ENCODE results near the gene CATSPERD. TPM values are rescaled to one million over a fixed set of nuclear protein-coding genes. Genes with fewer than 3 reads are reported as not detected.

Gene CATSPERD
- total RNA-seq, 3 donors from 2014 or later: not detected

- DNase-seq: peak; percentile 42 to 75 (median 55)
- TF ChIP-seq CTCF (IDR thresholded peaks at IDR 0.05): no peak
- Histone ChIP-seq H3K4me1 (ENCODE audit: low read depth) (peaks cover 13% of the 10 kb centered on the region), H3K9me3 (no peaks in the 10 kb centered on the region), H3K4me3 (peak overlapping the region; percentile 68), H3K36me3 (ENCODE audit: low read depth) (no peaks in the 10 kb centered on the region)
- ATAC-seq: peak; percentile 0
- intact Hi-C loops (cut with DNase I, micrococcal nuclease): no loop called here
These were observed 41.0 kb upstream of the CATSPERD start for GRCh38 chr19:5679289-5680083.

GRCh38 chr19:5680084-5680436 lies 40.4 kb upstream of the CATSPERD start:
- Histone ChIP-seq H3K4me1 (ENCODE audit: low read depth) (peaks cover 13% of the 10 kb centered on the region), H3K4me3 (peak overlapping the region; percentile 68), H3K9me3 (no peaks in the 10 kb centered on the region), H3K36me3 (ENCODE audit: low read depth) (no peaks in the 10 kb centered on the region)
- DNase-seq (peak in 1 of 3 donors; percentile 84), ATAC-seq (peak; percentile 9)
- TF ChIP-seq CTCF (IDR thresholded peaks at IDR 0.05): no peak
- intact Hi-C loops (cut with DNase I, micrococcal nuclease): no loop called here

GRCh38 chr19:5680437-5681368 lies 39.7 kb upstream of the CATSPERD start, which contains the start of the genes HSD11B1L and MICOS13:
Gene HSD11B1L (plus strand): TSS chr19:5681027. CDS start chr19:5684833, 3,806 bp downstream.
Gene MICOS13 (minus strand): TSS chr19:5680516. CDS start chr19:5680486, 30 bp downstream.
- TF ChIP-seq CTCF (IDR thresholded peaks at IDR 0.05): no peak
- Histone ChIP-seq H3K4me3 (peak within 1 kb of the TSS; percentile 68), H3K36me3 (ENCODE audit: low read depth) (no peaks in the 10 kb centered on the region), H3K4me1 (ENCODE audit: low read depth) (peaks cover 13% of the 10 kb centered on the region), H3K9me3 (no peaks in the 10 kb centered on the region)
- DNase-seq: peak; percentile 99 to 100 (median 99)
- ATAC-seq: peak; percentile 94
- intact Hi-C loops (cut with DNase I, micrococcal nuclease): no loop called here

GRCh38 chr19:5681391-5682106 lies 38.9 kb upstream of the CATSPERD start:
- H3K4me3 ChIP-seq: no peak overlapping the region
- H3K9me3 ChIP-seq: no peaks in the 10 kb centered on the region
- H3K4me1 ChIP-seq (ENCODE audit: low read depth): peaks cover 19% of the 10 kb centered on the region
- TF ChIP-seq CTCF (IDR thresholded peaks at IDR 0.05): no peak
- ATAC-seq: no peak
- intact Hi-C loops (cut with DNase I, micrococcal nuclease): no loop called here
- no peaks in the 10 kb centered on the region for H3K36me3 ChIP-seq (ENCODE audit: low read depth)
- DNase-seq: no peak

GRCh38 chr19:5682107-5682482 lies 38.3 kb upstream of the CATSPERD start:
- Histone ChIP-seq H3K4me1 (ENCODE audit: low read depth) (peaks cover 24% of the 10 kb centered on the region), H3K36me3 (ENCODE audit: low read depth) (no peaks in the 10 kb centered on the region), H3K4me3 (no peak overlapping the region), H3K9me3 (no peaks in the 10 kb centered on the region)
- TF ChIP-seq CTCF (IDR thresholded peaks at IDR 0.05): no peak
- DNase-seq (no peak), ATAC-seq (no peak)
- intact Hi-C loops (cut with DNase I, micrococcal nuclease): no loop called here
